ENCODE data around the gene LYRM1. TPM values are rescaled to one million over a fixed set of nuclear protein-coding genes. Genes with fewer than 3 reads are reported as not detected.
A peak's percentile ranks its signal among the peaks of the same experiment; 100 is the strongest.

Gene LYRM1
- total RNA-seq, 4 donors from 2014 or later: 40.0 to 201 (median 51.0) TPM

DNA sequence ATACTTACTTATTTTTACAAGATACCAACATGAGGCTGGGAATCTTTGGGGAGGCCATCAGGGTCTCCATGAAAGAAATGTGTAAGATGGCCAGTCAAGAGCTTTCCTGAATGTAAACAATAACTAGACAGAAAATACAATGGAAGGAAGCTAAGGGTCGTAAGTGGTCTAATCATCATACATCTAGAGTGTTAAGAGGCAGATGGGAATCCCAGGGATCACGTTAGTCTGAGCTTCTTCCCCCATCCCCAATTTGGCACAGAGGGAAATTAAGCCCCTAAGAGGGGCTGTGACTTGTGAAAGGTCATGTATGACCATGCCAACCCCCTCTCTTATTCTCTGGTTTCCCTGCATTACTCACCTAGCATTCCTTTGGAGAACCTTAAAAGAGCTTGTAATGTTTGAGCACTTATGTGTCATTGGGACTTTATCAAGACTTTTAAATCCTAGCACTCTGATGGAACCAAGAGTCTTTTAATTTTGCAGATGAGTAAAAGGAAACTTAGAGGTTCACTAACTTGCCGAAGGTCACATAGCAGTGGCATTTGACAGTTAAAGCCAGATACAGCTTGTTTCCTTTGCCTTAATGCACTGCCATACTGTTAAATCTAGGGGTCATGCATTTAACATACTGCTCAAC, 46.5 kb upstream of the LYRM1 start:
- DNase-seq: no peak
- intact Hi-C loops (cut with DNase I; ENCODE audit: low total_unique reads): loop anchor here (10.0 kb wide), 1 partner anchor 51 kb away; the partner anchor contains the start of genes DCUN1D3 and LYRM1
- H3K27ac ChIP-seq: peak overlapping the region; percentile 77 to 85
- H3K4me1 ChIP-seq: peaks cover 14 to 20% of the 10 kb centered on the region in 2 donors
- no peaks in the 10 kb centered on the region for H3K27me3 ChIP-seq
- TF ChIP-seq, protein P1, sequence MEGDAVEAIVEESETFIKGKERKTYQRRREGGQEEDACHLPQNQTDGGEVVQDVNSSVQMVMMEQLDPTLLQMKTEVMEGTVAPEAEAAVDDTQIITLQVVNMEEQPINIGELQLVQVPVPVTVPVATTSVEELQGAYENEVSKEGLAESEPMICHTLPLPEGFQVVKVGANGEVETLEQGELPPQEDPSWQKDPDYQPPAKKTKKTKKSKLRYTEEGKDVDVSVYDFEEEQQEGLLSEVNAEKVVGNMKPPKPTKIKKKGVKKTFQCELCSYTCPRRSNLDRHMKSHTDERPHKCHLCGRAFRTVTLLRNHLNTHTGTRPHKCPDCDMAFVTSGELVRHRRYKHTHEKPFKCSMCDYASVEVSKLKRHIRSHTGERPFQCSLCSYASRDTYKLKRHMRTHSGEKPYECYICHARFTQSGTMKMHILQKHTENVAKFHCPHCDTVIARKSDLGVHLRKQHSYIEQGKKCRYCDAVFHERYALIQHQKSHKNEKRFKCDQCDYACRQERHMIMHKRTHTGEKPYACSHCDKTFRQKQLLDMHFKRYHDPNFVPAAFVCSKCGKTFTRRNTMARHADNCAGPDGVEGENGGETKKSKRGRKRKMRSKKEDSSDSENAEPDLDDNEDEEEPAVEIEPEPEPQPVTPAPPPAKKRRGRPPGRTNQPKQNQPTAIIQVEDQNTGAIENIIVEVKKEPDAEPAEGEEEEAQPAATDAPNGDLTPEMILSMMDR (IDR thresholded peaks at IDR 0.05): no peak
- TF ChIP-seq POLR2A (IDR thresholded peaks at IDR 0.05): no peak
- no peaks in the 10 kb centered on the region for H3K9me3 ChIP-seq
- no peak overlapping the region for H3K4me3 ChIP-seq
- no peaks in the 10 kb centered on the region for H3K36me3 ChIP-seq

- DNase-seq: no peak
- Histone ChIP-seq H3K4me3 (no peak overlapping the region), H3K4me1 (peaks cover 14 to 17% of the 10 kb centered on the region in 2 donors), H3K36me3 (no peaks in the 10 kb centered on the region), H3K27me3 (no peaks in the 10 kb centered on the region), H3K27ac (no peak overlapping the region), H3K9me3 (no peaks in the 10 kb centered on the region)
- intact Hi-C loops (cut with DNase I; ENCODE audit: low total_unique reads): loop anchor here (10.0 kb wide), 1 partner anchor 50 kb away; the partner anchor contains the start of genes DCUN1D3 and LYRM1
- TF ChIP-seq POLR2A (IDR thresholded peaks at IDR 0.05): no peak
- TF ChIP-seq, protein P1 (IDR thresholded peaks at IDR 0.05): no peak
These were observed 45.6 kb upstream of the LYRM1 start for GRCh38 chr16:20854963-20855362.

- intact Hi-C loops (cut with DNase I; ENCODE audit: low total_unique reads): loop anchor here (10.0 kb wide), 1 partner anchor 48 kb away; the partner anchor contains the start of genes DCUN1D3 and LYRM1
These were observed 43.3 kb upstream of the LYRM1 start for GRCh38 chr16:20857281-20857680.

GRCh38 chr16:20859229-20859628, 41.3 kb upstream of the LYRM1 start:
- no peaks in the 10 kb centered on the region for H3K4me1 ChIP-seq

More at GRCh38 chr16:20857281-20857680, 43.3 kb upstream of the LYRM1 start:
- H3K9me3 ChIP-seq: no peaks in the 10 kb centered on the region
- TF ChIP-seq, protein P1 (IDR thresholded peaks at IDR 0.05): no peak
- TF ChIP-seq POLR2A (IDR thresholded peaks at IDR 0.05): no peak
- peaks cover 3 to 6% of the 10 kb centered on the region in 2 donors for H3K4me1 ChIP-seq
- H3K27me3 ChIP-seq: no peaks in the 10 kb centered on the region
- DNase-seq: no peak
- no peaks in the 10 kb centered on the region for H3K36me3 ChIP-seq
- H3K27ac ChIP-seq: no peak overlapping the region
- H3K4me3 ChIP-seq: no peak overlapping the region

More at GRCh38 chr16:20859229-20859628, 41.3 kb upstream of the LYRM1 start:
- no peaks in the 10 kb centered on the region for H3K36me3 ChIP-seq
- no peaks in the 10 kb centered on the region for H3K27me3 ChIP-seq
- intact Hi-C loops (cut with DNase I; ENCODE audit: low total_unique reads): loop anchor here (10.0 kb wide), 1 partner anchor 46 kb away; the partner anchor contains the start of genes DCUN1D3 and LYRM1
- peak overlapping the region in 1 of 2 donors; percentile 20 for H3K27ac ChIP-seq
- DNase-seq: no peak
- no peaks in the 10 kb centered on the region for H3K9me3 ChIP-seq
- H3K4me3 ChIP-seq: no peak overlapping the region
- TF ChIP-seq, protein P1 (IDR thresholded peaks at IDR 0.05): no peak
- no peak for TF ChIP-seq POLR2A (IDR thresholded peaks at IDR 0.05)

Measured in uterus (tissue), 4 donors.